Nephron progenitor cell (in vitro differentiated cells): ENCODE data around the gene PGBD5.
A peak's percentile ranks its signal among the peaks of the same experiment; 100 is the strongest.

Experiments used
- DNase-seq: peaks from one replicate; pipeline ENCODE4 v3.0.0; 2021
- H3K27ac Mint-ChIP-seq: 2 replicates; pipeline ENCODE4 v1.8.0; 2021; ENCODE audit warnings: mild to moderate bottlenecking, moderate library complexity, mixed read lengths
- H3K27me3 Mint-ChIP-seq: 2 replicates; pipeline ENCODE4 v1.8.0; 2021; ENCODE audit warnings: mild to moderate bottlenecking, low read depth, mixed read lengths; ENCODE audit not compliant: poor library complexity
- H3K36me3 Mint-ChIP-seq: 2 replicates; pipeline ENCODE4 v1.8.0; 2021; ENCODE audit warnings: low read depth, mixed read lengths
- H3K4me1 Mint-ChIP-seq: 2 replicates; pipeline ENCODE4 v1.8.0; 2021; ENCODE audit warnings: mixed read lengths
- H3K4me3 Mint-ChIP-seq: 2 replicates; pipeline ENCODE4 v1.8.0; 2021; ENCODE audit warnings: mild to moderate bottlenecking, moderate library complexity, mixed read lengths
- H3K9me3 Mint-ChIP-seq: 2 replicates; pipeline ENCODE4 v1.8.0; 2021; ENCODE audit warnings: mild to moderate bottlenecking, moderate library complexity, mixed read lengths
- CTCF ChIP-seq: fragments of 200-600 bp; sonication (generic); IDR thresholded peaks from 2 replicates; pipeline ENCODE4 v1.5.0; 2021; ENCODE audit warnings: antibody characterized with exemption

The PGBD5 gene

GRCh38 chr1:230292689-230293389 lies 133.3 kb downstream of the PGBD5 start:
- H3K27me3 Mint-ChIP-seq: peaks cover 59% of the 10 kb centered on the region
- DNase-seq: no peak
- H3K9me3 Mint-ChIP-seq: peaks cover 4% of the 10 kb centered on the region
- H3K36me3 Mint-ChIP-seq: no peaks in the 10 kb centered on the region
- peaks cover 10% of the 10 kb centered on the region for H3K4me1 Mint-ChIP-seq
- H3K27ac Mint-ChIP-seq: peak overlapping the region; percentile 49
- no peak for TF ChIP-seq CTCF
- no peak overlapping the region for H3K4me3 Mint-ChIP-seq

GRCh38 chr1:230291731-230292620 lies 134.2 kb downstream of the PGBD5 start:
- DNase-seq: no peak
- no peaks in the 10 kb centered on the region for H3K9me3 Mint-ChIP-seq
- H3K27ac Mint-ChIP-seq: no peak overlapping the region
- H3K4me1 Mint-ChIP-seq: peaks cover 10% of the 10 kb centered on the region
- no peak overlapping the region for H3K4me3 Mint-ChIP-seq
- no peaks in the 10 kb centered on the region for H3K36me3 Mint-ChIP-seq
- peaks cover 59% of the 10 kb centered on the region for H3K27me3 Mint-ChIP-seq
- TF ChIP-seq CTCF: no peak

- H3K9me3 Mint-ChIP-seq: no peaks in the 10 kb centered on the region
- no peak overlapping the region for H3K4me3 Mint-ChIP-seq
- H3K36me3 Mint-ChIP-seq: peaks cover 2% of the 10 kb centered on the region
- no peak for TF ChIP-seq CTCF
- no peak overlapping the region for H3K27ac Mint-ChIP-seq
- peaks cover 58% of the 10 kb centered on the region for H3K27me3 Mint-ChIP-seq
- no peak for DNase-seq
- peaks cover 10% of the 10 kb centered on the region for H3K4me1 Mint-ChIP-seq
Measured at GRCh38 chr1:230289350-230289644, 136.8 kb downstream of the PGBD5 start.

GRCh38 chr1:230288641-230289349 lies 137.3 kb downstream of the PGBD5 start:
- Mint-ChIP-seq H3K9me3 (no peaks in the 10 kb centered on the region), H3K4me3 (no peak overlapping the region), H3K27ac (no peak overlapping the region), H3K36me3 (peaks cover 3% of the 10 kb centered on the region), H3K4me1 (peaks cover 10% of the 10 kb centered on the region), H3K27me3 (peaks cover 54% of the 10 kb centered on the region)
- no peak for DNase-seq
- TF ChIP-seq CTCF: no peak

- no peak for DNase-seq
- TF ChIP-seq CTCF: no peak
- H3K27ac Mint-ChIP-seq: no peak overlapping the region
- no peak overlapping the region for H3K4me3 Mint-ChIP-seq
- peaks cover 9% of the 10 kb centered on the region for H3K36me3 Mint-ChIP-seq
- no peaks in the 10 kb centered on the region for H3K9me3 Mint-ChIP-seq
- H3K27me3 Mint-ChIP-seq: peaks cover 44% of the 10 kb centered on the region
- H3K4me1 Mint-ChIP-seq: peaks cover 10% of the 10 kb centered on the region
Measured at GRCh38 chr1:230287674-230288315, 138.3 kb downstream of the PGBD5 start.
